Activated CD4-positive, alpha-beta T cell treated with anti-CD3 and anti-CD28 coated beads for 1 hour (primary cell): ENCODE data around the gene FASTK.
A peak's percentile ranks its signal among the peaks of the same experiment; 100 is the strongest.

Source experiments
- DNase-seq: peaks from one replicate; pipeline ENCODE4 v3.0.0-alpha.2; 2020

The FASTK gene

GRCh38 chr7:151095123-151095797 is 14.7 kb upstream of the FASTK start:
- no peak for DNase-seq

GRCh38 chr7:151094675-151095074 is 14.1 kb upstream of the FASTK start:
- DNase-seq, result no peak

- DNase-seq, result no peak
These were observed 13.1 kb upstream of the FASTK start for GRCh38 chr7:151093748-151094147.

- no peak for DNase-seq
These were observed 11.4 kb upstream of the FASTK start for GRCh38 chr7:151091988-151092387.

GRCh38 chr7:151091431-151091830 is 10.8 kb upstream of the FASTK start:
- DNase-seq, result no peak

GRCh38 chr7:151091003-151091402 is 10.4 kb upstream of the FASTK start:
- no peak for DNase-seq

- no peak for DNase-seq
These were observed 9.5 kb upstream of the FASTK start for GRCh38 chr7:151089893-151090730.

GRCh38 chr7:151088856-151089699 is 8.5 kb upstream of the FASTK start:
- DNase-seq, result no peak

GRCh38 chr7:151088019-151088855 is 7.6 kb upstream of the FASTK start:
- no peak for DNase-seq

- DNase-seq, result no peak
These were observed 6.8 kb upstream of the FASTK start for GRCh38 chr7:151087245-151088018.

- no peak for DNase-seq
These were observed 6.2 kb upstream of the FASTK start for GRCh38 chr7:151086802-151087244.

- DNase-seq, result peak; percentile 29
These were observed 5.3 kb upstream of the FASTK start, which contains the start of gene AGAP3 for GRCh38 chr7:151085691-151086620. Gene AGAP3, plus strand, starts transcription at chr7:151086475. Its CDS starts 267 bp downstream, at chr7:151086742.

- DNase-seq, result no peak
These were observed 4.7 kb upstream of the FASTK start for GRCh38 chr7:151085329-151085690.

- no peak for DNase-seq
These were observed 3.2 kb upstream of the FASTK start for GRCh38 chr7:151083824-151084160.

GRCh38 chr7:151083071-151083823 is 2.6 kb upstream of the FASTK start, which contains the start of gene TMUB1:
Gene TMUB1, minus strand, starts transcription at chr7:151083493. Its CDS starts 930 bp downstream, at chr7:151082563.
- DNase-seq, result peak; percentile 74

GRCh38 chr7:151082141-151083070 is 1.8 kb upstream of the FASTK start:
- no peak for DNase-seq

GRCh38 chr7:151081170-151082101 is 827 bp upstream of the FASTK start:
- no peak for DNase-seq
